Neural cell (in vitro differentiated cells): ENCODE data around the gene CXorf38. TPM values are rescaled to one million over a fixed set of nuclear protein-coding genes. Genes with fewer than 3 reads are reported as not detected.

Experiments used
- H2AFZ ChIP-seq: fragments of 200-600, 300-800 bp; sonication (generic), shearing (Covaris generic); 2 replicates; pipeline ENCODE4 v1.6.0; 2014; ENCODE audit warnings: low read depth, mild to moderate bottlenecking, antibody characterized with exemption, low read length, moderate library complexity
- H3F3A ChIP-seq: fragments of 200-600 bp; shearing (Covaris generic); 2 replicates; pipeline ENCODE4 v1.6.1; 2016; ENCODE audit warnings: mild to moderate bottlenecking, moderate library complexity, mixed read lengths, antibody characterized with exemption, low read length; ENCODE audit not compliant: insufficient read depth, poor library complexity, severe bottlenecking
- H3K27ac ChIP-seq: fragments of 200-600, 300-800 bp; sonication (generic), shearing (Covaris generic); 2 replicates; pipeline ENCODE4 v1.5.1; 2014; ENCODE audit warnings: mild to moderate bottlenecking, low read length, moderate library complexity
- H3K27me3 ChIP-seq: fragments of 300-800, 200-600 bp; sonication (generic), shearing (Covaris generic); 2 replicates; pipeline ENCODE4 v1.6.0; 2014; ENCODE audit warnings: mild to moderate bottlenecking, low read depth, low read length, moderate library complexity; ENCODE audit not compliant: insufficient read depth
- H3K36me3 ChIP-seq: fragments of 300-800, 200-600 bp; sonication (generic), shearing (Covaris generic); 2 replicates; pipeline ENCODE4 v1.5.1; 2014; ENCODE audit warnings: mild to moderate bottlenecking, antibody characterized with exemption, low read length, moderate library complexity; ENCODE audit not compliant: insufficient read depth
- H3K4me2 ChIP-seq: fragments of 300-800, 200-600 bp; sonication (generic), shearing (Covaris generic); 2 replicates; pipeline ENCODE4 v1.6.0; 2014; ENCODE audit warnings: mild to moderate bottlenecking, low read length
- H3K4me3 ChIP-seq: fragments of 300-800, 200-600 bp; sonication (generic), shearing (Covaris generic); 2 replicates; pipeline ENCODE4 v1.5.1; 2014; ENCODE audit warnings: mild to moderate bottlenecking, low read length, moderate library complexity
- H3K79me2 ChIP-seq: fragments of 200-600 bp; shearing (Covaris generic); replicated peaks from 2 replicates; pipeline ENCODE4 v1.6.0; 2014; ENCODE audit warnings: mild to moderate bottlenecking, low read length, moderate library complexity; ENCODE audit not compliant: insufficient read depth
- H3K9ac ChIP-seq: fragments of 300-800, 200-600 bp; sonication (generic), shearing (Covaris generic); 2 replicates; pipeline ENCODE4 v1.6.1; 2016; ENCODE audit warnings: mild to moderate bottlenecking, low read length, mixed read lengths
- H3K9me2 ChIP-seq: fragments of 200-600 bp; shearing (Covaris generic); 2 replicates; pipeline ENCODE4 v1.6.1; 2016; ENCODE audit warnings: mild to moderate bottlenecking, low read length, mixed read lengths; ENCODE audit not compliant: insufficient read depth
- H3K9me3 ChIP-seq: fragments of 200-600, 300-800 bp; sonication (generic), shearing (Covaris generic); 2 replicates; pipeline ENCODE4 v1.6.1; 2016; ENCODE audit warnings: mild to moderate bottlenecking, mixed run types, low read length, moderate library complexity, mixed read lengths
- H4K20me1 ChIP-seq: fragments of 200-600 bp; shearing (Covaris generic); 2 replicates; pipeline ENCODE4 v1.6.1; 2016; ENCODE audit warnings: mild to moderate bottlenecking, mixed run types; ENCODE audit not compliant: insufficient read depth
- EP300 ChIP-seq: fragments of 450-650 bp; conservative IDR thresholded peaks from 2 replicates; pipeline ENCODE4 v1.6.1; 2014; ENCODE audit warnings: antibody characterized with exemption, mild to moderate bottlenecking, moderate library complexity; ENCODE audit not compliant: poor library complexity, severe bottlenecking
- EZH2 ChIP-seq: fragments of 200-600, 300-800 bp; shearing (Covaris generic), sonication (generic); IDR thresholded peaks from 2 replicates; pipeline ENCODE4 v1.6.1; 2014; ENCODE audit warnings: antibody characterized with exemption, low read length, borderline replicate concordance, mild to moderate bottlenecking; ENCODE audit not compliant: insufficient read depth, poor library complexity, severe bottlenecking
- MXI1 ChIP-seq: fragments of 450-650 bp; conservative IDR thresholded peaks from 2 replicates; pipeline ENCODE4 v1.6.1; 2014; ENCODE audit warnings: antibody characterized with exemption, mild to moderate bottlenecking; ENCODE audit not compliant: poor library complexity, severe bottlenecking
- POLR2AphosphoS5 ChIP-seq: IDR thresholded peaks from 2 replicates; pipeline ENCODE4 v1.6.1; 2012
- RAD21 ChIP-seq: fragments of 450-650 bp; conservative IDR thresholded peaks from 2 replicates; pipeline ENCODE4 v1.6.1; 2014; ENCODE audit warnings: antibody characterized with exemption, mild to moderate bottlenecking, moderate library complexity
- REST ChIP-seq: IDR thresholded peaks from 2 replicates; pipeline ENCODE4 v1.6.1; 2012; ENCODE audit warnings: borderline replicate concordance
- SMC3 ChIP-seq: fragments of 450-650 bp; conservative IDR thresholded peaks from 2 replicates; pipeline ENCODE4 v1.6.1; 2014; ENCODE audit warnings: antibody characterized with exemption, mild to moderate bottlenecking, moderate library complexity; ENCODE audit not compliant: poor library complexity
- TAF1 ChIP-seq: IDR thresholded peaks from 2 replicates; pipeline ENCODE4 v1.6.1; 2012; ENCODE audit warnings: low read depth
- polyA plus RNA-seq: library from polyadenylated mRNA; depleted of rRNA; stranded (reverse); fragments of >200 nt; gene quantifications from 2 replicates; pipeline ENCODE4 v1.2.3, GENCODE V29; 2014
- TF ChIP-seq, protein P1 (sequence below): fragments of 450-650 bp; IDR thresholded peaks from 2 replicates; pipeline ENCODE4 v1.5.1; 2014; ENCODE audit warnings: antibody characterized with exemption, mild to moderate bottlenecking, moderate library complexity; ENCODE audit not compliant: poor library complexity, severe bottlenecking

The CXorf38 gene
- polyA plus RNA-seq, 1 donor from 2014 or later = 10.3 TPM

- no peak overlapping the region for H3K4me2 ChIP-seq
- no peaks in the 10 kb centered on the region for H3K79me2 ChIP-seq
- H3K4me3 ChIP-seq = no peak overlapping the region
- H3K27me3 ChIP-seq = no peaks in the 10 kb centered on the region
- no peak for TF ChIP-seq RAD21
- no peak for TF ChIP-seq MXI1
- TF ChIP-seq, protein P1, sequence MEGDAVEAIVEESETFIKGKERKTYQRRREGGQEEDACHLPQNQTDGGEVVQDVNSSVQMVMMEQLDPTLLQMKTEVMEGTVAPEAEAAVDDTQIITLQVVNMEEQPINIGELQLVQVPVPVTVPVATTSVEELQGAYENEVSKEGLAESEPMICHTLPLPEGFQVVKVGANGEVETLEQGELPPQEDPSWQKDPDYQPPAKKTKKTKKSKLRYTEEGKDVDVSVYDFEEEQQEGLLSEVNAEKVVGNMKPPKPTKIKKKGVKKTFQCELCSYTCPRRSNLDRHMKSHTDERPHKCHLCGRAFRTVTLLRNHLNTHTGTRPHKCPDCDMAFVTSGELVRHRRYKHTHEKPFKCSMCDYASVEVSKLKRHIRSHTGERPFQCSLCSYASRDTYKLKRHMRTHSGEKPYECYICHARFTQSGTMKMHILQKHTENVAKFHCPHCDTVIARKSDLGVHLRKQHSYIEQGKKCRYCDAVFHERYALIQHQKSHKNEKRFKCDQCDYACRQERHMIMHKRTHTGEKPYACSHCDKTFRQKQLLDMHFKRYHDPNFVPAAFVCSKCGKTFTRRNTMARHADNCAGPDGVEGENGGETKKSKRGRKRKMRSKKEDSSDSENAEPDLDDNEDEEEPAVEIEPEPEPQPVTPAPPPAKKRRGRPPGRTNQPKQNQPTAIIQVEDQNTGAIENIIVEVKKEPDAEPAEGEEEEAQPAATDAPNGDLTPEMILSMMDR = no peak
- TF ChIP-seq TAF1 = no peak
- TF ChIP-seq REST = no peak
- no peak for TF ChIP-seq SMC3
- no peak for TF ChIP-seq EZH2
- no peak for TF ChIP-seq EP300
- H2AFZ ChIP-seq = no peak overlapping the region
- H3K9me2 ChIP-seq = no peaks in the 10 kb centered on the region
- H3K27ac ChIP-seq = no peak overlapping the region
- H3K36me3 ChIP-seq = no peaks in the 10 kb centered on the region
- H3F3A ChIP-seq = no peaks in the 10 kb centered on the region
- no peak overlapping the region for H3K9ac ChIP-seq
- no peaks in the 10 kb centered on the region for H3K9me3 ChIP-seq
- no peaks in the 10 kb centered on the region for H4K20me1 ChIP-seq
Measured at GRCh38 chrX:40685362-40685918, 38.1 kb upstream of the CXorf38 start.

DNA sequence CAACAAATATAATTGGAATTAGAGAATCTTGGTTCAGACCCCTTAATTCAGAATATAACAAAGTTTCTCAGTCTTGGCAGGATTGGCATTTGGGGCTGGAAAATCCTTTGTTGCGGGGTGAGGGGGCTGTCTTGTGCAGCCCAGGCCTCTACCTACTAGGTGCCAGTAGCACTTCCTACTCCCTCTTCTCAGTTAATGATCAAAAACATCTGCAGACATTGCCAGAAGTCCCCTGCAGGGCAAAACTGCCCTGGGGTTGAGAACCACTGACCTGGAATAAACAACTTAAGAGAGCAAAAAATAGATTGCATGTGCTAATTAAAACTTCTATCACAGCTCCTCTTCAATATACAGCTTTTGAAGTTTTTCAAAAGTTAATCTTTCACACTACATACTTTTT lies 36.7 kb upstream of the CXorf38 start:
- H3K4me3 ChIP-seq = no peak overlapping the region
- H3K27ac ChIP-seq = no peak overlapping the region
- no peaks in the 10 kb centered on the region for H3K36me3 ChIP-seq

More for the DNA sequence above, 36.7 kb upstream of the CXorf38 start:
- Histone ChIP-seq H3K79me2 (no peaks in the 10 kb centered on the region), H3K9me3 (no peaks in the 10 kb centered on the region), H3K4me2 (no peak overlapping the region), H3K27me3 (no peaks in the 10 kb centered on the region), H3F3A (no peaks in the 10 kb centered on the region), H4K20me1 (no peaks in the 10 kb centered on the region), H2AFZ (no peak overlapping the region), H3K9me2 (no peaks in the 10 kb centered on the region), H3K9ac (no peak overlapping the region)
- no peak for TF ChIP-seq POLR2AphosphoS5
- TF ChIP-seq MXI1 = no peak
- TF ChIP-seq REST = no peak
- no peak for TF ChIP-seq EP300
- no peak for TF ChIP-seq EZH2
- TF ChIP-seq TAF1 = no peak
- no peak for TF ChIP-seq RAD21
- TF ChIP-seq, protein P1 = no peak
- no peak for TF ChIP-seq SMC3
